GM12878 (cell line): ENCODE results near the gene DNAJC12. TPM values are rescaled to one million over a fixed set of nuclear protein-coding genes. Genes with fewer than 3 reads are reported as not detected.

Experiments used
- CHD4 ChIP-seq: fragments of 200-600 bp; sonication (generic); IDR thresholded peaks from 2 replicates; pipeline ENCODE4 v1.6.1; 2016; ENCODE audit warnings: mild to moderate bottlenecking
- CREM ChIP-seq: IDR thresholded peaks from 2 replicates; pipeline ENCODE4 v1.6.1; 2014; ENCODE audit warnings: antibody characterized with exemption, low read depth
- CTCF ChIP-seq, 3 experiments: IDR thresholded peaks in 2 of 3; conservative IDR thresholded peaks in 1 of 3; 2 replicates each; pipeline ENCODE4 v1.5.1; 2011; ENCODE audit warnings: low read depth in 3 of 3, low read length in 3 of 3, mild to moderate bottlenecking in 3 of 3, control low read depth in 2 of 3, moderate library complexity in 2 of 3, inconsistent platforms in 1 of 3, mixed read lengths in 1 of 3; ENCODE audit not compliant: control insufficient read depth in 2 of 3, insufficient read depth in 1 of 3; ENCODE audit errors: extremely low read depth in 1 of 3
- GATAD2B ChIP-seq: fragments of 450-650 bp; conservative IDR thresholded peaks from 2 replicates; pipeline ENCODE4 v1.6.1; 2017; ENCODE audit warnings: low read depth, mild to moderate bottlenecking, moderate library complexity
- MLLT1 ChIP-seq: fragments of 450-650 bp; IDR thresholded peaks from 2 replicates; pipeline ENCODE4 v1.6.1; 2016; ENCODE audit warnings: mild to moderate bottlenecking
- MTA3 ChIP-seq: IDR thresholded peaks from 2 replicates; pipeline ENCODE4 v1.6.1; 2012; ENCODE audit warnings: low read length, inconsistent platforms, borderline replicate concordance
- NFYA ChIP-seq: IDR thresholded peaks from 2 replicates; pipeline ENCODE4 v1.6.1; 2011; ENCODE audit warnings: low read depth, mild to moderate bottlenecking, low read length, improper control_type of control experiment, borderline replicate concordance
- NR2C2 ChIP-seq: IDR thresholded peaks from 2 replicates; pipeline ENCODE4 v1.6.1; 2011; ENCODE audit warnings: borderline replicate concordance, low read depth; ENCODE audit not compliant: control insufficient read depth, insufficient read length
- NR2F1 ChIP-seq: fragments of 450-650 bp; conservative IDR thresholded peaks from 2 replicates; pipeline ENCODE4 v1.6.1; 2017; ENCODE audit warnings: mild to moderate bottlenecking
- PML ChIP-seq: IDR thresholded peaks from 2 replicates; pipeline ENCODE4 v1.6.1; 2012; ENCODE audit warnings: low read length, inconsistent platforms
- TBL1XR1 ChIP-seq: IDR thresholded peaks from 2 replicates; pipeline ENCODE4 v1.6.1; 2012; ENCODE audit warnings: low read depth, low read length, improper control_type of control experiment
- USF2 ChIP-seq: IDR thresholded peaks from 2 replicates; pipeline ENCODE4 v1.6.1; 2011; ENCODE audit warnings: low read depth, low read length, improper control_type of control experiment, borderline replicate concordance
- WRNIP1 ChIP-seq: IDR thresholded peaks from 2 replicates; pipeline ENCODE4 v1.6.1; 2011; ENCODE audit warnings: low read depth, low read length, improper control_type of control experiment, borderline replicate concordance
- ZBED1 ChIP-seq: IDR thresholded peaks from 2 replicates; pipeline ENCODE4 v1.6.1; 2016; ENCODE audit warnings: borderline replicate concordance
- polyA plus RNA-seq, 11 experiments: library from polyadenylated mRNA; depleted of rRNA in 4 of 11; unstranded in 6 of 11; stranded (reverse) in 5 of 11; fragments of >200 nt; fragmentation: Nextera tagmentation in 4 of 11; fragmentation: Illumina TruSeq in 1 of 11; extraction: Ambion mirVana in 4 of 11; extraction: Trizol in 1 of 11; gene quantifications; 1 replicate in 1 of 11; 2 replicates in 10 of 11; pipeline versions ENCODE4 v1.2.1 to v1.2.3, GENCODE V29; 2011 to 2016; ENCODE audit warnings: inconsistent platforms in 2 of 11, missing spikeins in 2 of 11, low read depth in 1 of 11
- total RNA-seq, 4 experiments: library from RNA; depleted of rRNA in 3 of 4; stranded (reverse); fragments of >200 nt in 3 of 4; fragmentation: Illumina TruSeq in 1 of 4; extraction: Trizol in 1 of 4; gene quantifications; 2 replicates each; pipeline versions ENCODE4 v1.2.1 to v1.2.3, GENCODE V29; 2013 to 2021
- TF ChIP-seq, protein P1 (sequence below): fragments of 450-650 bp; IDR thresholded peaks from 2 replicates; pipeline ENCODE4 v1.6.1; 2017; ENCODE audit warnings: mild to moderate bottlenecking
- TF ChIP-seq, protein P2 (sequence below): fragments of 450-650 bp; IDR thresholded peaks from 2 replicates; pipeline ENCODE4 v1.6.1; 2014; ENCODE audit warnings: mild to moderate bottlenecking
- TF ChIP-seq, protein P3 (sequence below): fragments of 450-650 bp; IDR thresholded peaks from 2 replicates; pipeline ENCODE4 v1.6.1; 2016; ENCODE audit warnings: mild to moderate bottlenecking

DNAJC12 gene
- total and polyA plus RNA-seq, 10 of the 15 experiments (the other 5 are each of a cell fraction or from before 2014, with no cell fraction given), result 1.1 to 4.5 (median 3.0) TPM

- no peak for TF ChIP-seq TBL1XR1
- TF ChIP-seq, protein P1, sequence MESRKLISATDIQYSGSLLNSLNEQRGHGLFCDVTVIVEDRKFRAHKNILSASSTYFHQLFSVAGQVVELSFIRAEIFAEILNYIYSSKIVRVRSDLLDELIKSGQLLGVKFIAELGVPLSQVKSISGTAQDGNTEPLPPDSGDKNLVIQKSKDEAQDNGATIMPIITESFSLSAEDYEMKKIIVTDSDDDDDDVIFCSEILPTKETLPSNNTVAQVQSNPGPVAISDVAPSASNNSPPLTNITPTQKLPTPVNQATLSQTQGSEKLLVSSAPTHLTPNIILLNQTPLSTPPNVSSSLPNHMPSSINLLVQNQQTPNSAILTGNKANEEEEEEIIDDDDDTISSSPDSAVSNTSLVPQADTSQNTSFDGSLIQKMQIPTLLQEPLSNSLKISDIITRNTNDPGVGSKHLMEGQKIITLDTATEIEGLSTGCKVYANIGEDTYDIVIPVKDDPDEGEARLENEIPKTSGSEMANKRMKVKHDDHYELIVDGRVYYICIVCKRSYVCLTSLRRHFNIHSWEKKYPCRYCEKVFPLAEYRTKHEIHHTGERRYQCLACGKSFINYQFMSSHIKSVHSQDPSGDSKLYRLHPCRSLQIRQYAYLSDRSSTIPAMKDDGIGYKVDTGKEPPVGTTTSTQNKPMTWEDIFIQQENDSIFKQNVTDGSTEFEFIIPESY, result no peak
- TF ChIP-seq CREM, result no peak
- no peak for TF ChIP-seq MLLT1
- no peak for TF ChIP-seq ZBED1
- TF ChIP-seq MTA3, result no peak
- no peak for TF ChIP-seq NR2C2
- peak; percentile 73 to 85 (median 83) for TF ChIP-seq CTCF (IDR thresholded peaks at IDR 0.05 in 2 of 3, conservative IDR thresholded peaks at IDR 0.05 in 1 of 3; ENCODE audit: control insufficient read depth in 2 of 3, extremely low read depth in 1 of 3, insufficient read depth in 1 of 3, low read depth in 3 of 3, low read length in 3 of 3)
- TF ChIP-seq NFYA, result no peak
- TF ChIP-seq NR2F1, result peak; percentile 28; the same call in 1 of the 2 replicates
- no peak for TF ChIP-seq GATAD2B
- TF ChIP-seq, protein P2, sequence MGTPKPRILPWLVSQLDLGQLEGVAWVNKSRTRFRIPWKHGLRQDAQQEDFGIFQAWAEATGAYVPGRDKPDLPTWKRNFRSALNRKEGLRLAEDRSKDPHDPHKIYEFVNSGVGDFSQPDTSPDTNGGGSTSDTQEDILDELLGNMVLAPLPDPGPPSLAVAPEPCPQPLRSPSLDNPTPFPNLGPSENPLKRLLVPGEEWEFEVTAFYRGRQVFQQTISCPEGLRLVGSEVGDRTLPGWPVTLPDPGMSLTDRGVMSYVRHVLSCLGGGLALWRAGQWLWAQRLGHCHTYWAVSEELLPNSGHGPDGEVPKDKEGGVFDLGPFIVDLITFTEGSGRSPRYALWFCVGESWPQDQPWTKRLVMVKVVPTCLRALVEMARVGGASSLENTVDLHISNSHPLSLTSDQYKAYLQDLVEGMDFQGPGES, result no peak
- TF ChIP-seq WRNIP1, result no peak
- no peak for TF ChIP-seq USF2
- no peak for TF ChIP-seq CHD4
- TF ChIP-seq, protein P3, sequence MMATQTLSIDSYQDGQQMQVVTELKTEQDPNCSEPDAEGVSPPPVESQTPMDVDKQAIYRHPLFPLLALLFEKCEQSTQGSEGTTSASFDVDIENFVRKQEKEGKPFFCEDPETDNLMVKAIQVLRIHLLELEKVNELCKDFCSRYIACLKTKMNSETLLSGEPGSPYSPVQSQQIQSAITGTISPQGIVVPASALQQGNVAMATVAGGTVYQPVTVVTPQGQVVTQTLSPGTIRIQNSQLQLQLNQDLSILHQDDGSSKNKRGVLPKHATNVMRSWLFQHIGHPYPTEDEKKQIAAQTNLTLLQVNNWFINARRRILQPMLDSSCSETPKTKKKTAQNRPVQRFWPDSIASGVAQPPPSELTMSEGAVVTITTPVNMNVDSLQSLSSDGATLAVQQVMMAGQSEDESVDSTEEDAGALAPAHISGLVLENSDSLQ, result peak; percentile 50
- no peak for TF ChIP-seq PML
Measured at GRCh38 chr10:67788028-67788886, 49.7 kb downstream of the DNAJC12 start (continued).
